Measurements from ENCODE around the gene LRRC51.

Gene LRRC51, protein sequence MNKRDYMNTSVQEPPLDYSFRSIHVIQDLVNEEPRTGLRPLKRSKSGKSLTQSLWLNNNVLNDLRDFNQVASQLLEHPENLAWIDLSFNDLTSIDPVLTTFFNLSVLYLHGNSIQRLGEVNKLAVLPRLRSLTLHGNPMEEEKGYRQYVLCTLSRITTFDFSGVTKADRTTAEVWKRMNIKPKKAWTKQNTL

DNA sequence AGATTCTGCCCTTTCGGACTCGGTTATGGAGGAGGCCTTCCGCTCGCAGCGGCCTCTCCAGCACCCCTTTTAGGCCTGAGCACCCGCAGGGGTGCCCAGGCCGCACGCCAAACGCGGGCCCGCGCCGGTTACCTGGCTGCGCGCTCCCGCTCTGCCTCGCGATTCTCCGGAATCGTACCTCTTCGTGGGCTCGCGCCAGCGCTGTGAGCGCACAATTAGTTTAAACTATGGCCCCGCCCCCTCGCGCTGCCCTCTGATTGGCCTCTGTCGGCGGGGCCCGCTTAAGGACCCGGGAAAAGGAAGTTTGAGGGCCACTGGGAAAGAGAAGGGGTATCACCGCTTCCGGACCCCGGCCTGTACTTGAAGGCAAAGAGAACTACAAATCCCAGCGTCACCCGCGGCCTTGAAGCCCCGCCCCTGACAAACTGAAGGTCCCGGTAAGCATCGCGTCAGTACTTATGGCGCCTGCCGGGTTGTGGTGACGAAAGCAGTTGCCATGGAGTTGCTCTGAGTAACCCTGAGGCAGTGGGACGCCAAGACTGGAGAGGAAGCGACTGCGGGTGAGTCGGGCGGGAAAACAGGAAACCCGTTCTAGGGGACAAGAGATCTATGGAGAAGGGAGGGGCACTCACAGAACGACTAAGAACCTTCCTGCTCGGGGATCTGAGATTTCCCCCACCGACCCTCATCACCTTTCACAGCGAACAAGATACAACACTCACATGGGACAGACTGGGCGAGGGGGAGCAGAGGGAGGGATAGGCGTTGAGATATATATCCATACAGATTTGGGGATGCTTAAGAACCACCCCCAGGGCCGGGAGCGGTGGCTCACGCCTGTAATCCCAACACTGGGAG is at the start of gene LRRC51, which contains the start of gene NUMA1:
Gene LRRC51 (plus strand): TSS at position 525 of the 858 bp plus-strand sequence. CDS start 8,234 bp downstream, outside the sequence.
Gene NUMA1 (minus strand): TSS at position 217 of the 858 bp plus-strand sequence. CDS start 44,599 bp downstream, outside the sequence.
- Mint-ChIP-seq H3K27me3 (no peaks in the 10 kb centered on the region), H3K4me1 (peaks cover 28% of the 10 kb centered on the region), H3K27ac (ENCODE audit: low read depth) (peak within 1 kb of the TSS; percentile 97), H3K4me3 (peak within 1 kb of the TSS; percentile 96), H3K36me3 (ENCODE audit: insufficient read depth) (peaks cover 13% of the 10 kb centered on the region), H3K9me3 (no peaks in the 10 kb centered on the region)
- ATAC-seq (replicated peaks; ENCODE audit: extremely low read depth, poor library complexity, severe bottlenecking) (peak; percentile 87), DNase-seq (ENCODE audit: low spot score in 2 of 2) (peak; percentile 97 to 99)

DNA sequence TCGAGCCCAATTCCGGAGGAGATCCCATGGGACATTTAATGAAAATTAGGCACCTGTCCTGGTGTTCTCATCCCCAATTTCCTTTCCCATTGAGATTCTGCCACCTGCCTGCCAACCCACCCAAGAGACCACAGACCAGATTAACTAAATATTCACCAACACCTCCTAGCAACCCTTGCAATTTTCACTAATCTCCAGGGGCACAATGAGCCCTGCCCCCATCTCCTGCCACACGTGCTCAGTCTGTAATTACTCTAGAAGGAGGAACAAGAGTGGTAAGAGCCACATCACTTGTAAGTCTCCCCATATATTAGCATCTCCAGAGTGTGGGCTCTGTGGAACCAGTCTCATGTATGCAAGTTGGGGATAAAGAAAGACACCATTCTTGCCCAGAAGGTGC is 44.0 kb upstream of the LRRC51 start:
- Mint-ChIP-seq H3K4me1 (peaks cover 17% of the 10 kb centered on the region), H3K36me3 (ENCODE audit: insufficient read depth) (peaks cover 32% of the 10 kb centered on the region), H3K27me3 (no peaks in the 10 kb centered on the region), H3K9me3 (no peaks in the 10 kb centered on the region), H3K4me3 (no peak overlapping the region), H3K27ac (ENCODE audit: low read depth) (no peak overlapping the region)
- no peak for DNase-seq (ENCODE audit: low spot score in 2 of 2)
- no peak for ATAC-seq (replicated peaks; ENCODE audit: extremely low read depth, poor library complexity, severe bottlenecking)

GRCh38 chr11:72037554-72038311 is 42.9 kb upstream of the LRRC51 start:
- Mint-ChIP-seq H3K4me3 (no peak overlapping the region), H3K27ac (ENCODE audit: low read depth) (no peak overlapping the region), H3K36me3 (ENCODE audit: insufficient read depth) (peaks cover 34% of the 10 kb centered on the region), H3K9me3 (no peaks in the 10 kb centered on the region), H3K4me1 (peaks cover 17% of the 10 kb centered on the region), H3K27me3 (no peaks in the 10 kb centered on the region)
- DNase-seq (ENCODE audit: low spot score in 2 of 2) (no peak), ATAC-seq (replicated peaks; ENCODE audit: extremely low read depth, poor library complexity, severe bottlenecking) (no peak)

DNA sequence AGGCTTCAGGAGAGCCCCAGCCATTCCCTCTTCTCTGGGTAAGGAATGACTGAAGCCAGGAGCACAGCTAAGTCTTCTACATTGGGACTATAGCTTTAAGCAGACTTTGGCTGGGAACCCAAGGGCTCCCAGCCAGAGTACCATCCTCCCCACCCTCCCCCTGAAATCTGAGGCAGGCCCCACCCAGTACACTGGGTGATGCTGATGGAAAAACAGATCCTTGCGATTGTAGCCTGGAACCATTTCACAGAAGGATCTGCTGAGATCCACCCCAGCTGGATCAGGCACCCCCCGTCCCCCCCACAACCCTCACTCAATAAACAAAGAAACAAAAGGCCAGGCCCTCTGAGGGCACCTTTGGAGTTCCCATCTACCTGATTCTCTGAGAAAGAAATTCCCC is 42.2 kb upstream of the LRRC51 start:
- Mint-ChIP-seq H3K4me1 (peaks cover 17% of the 10 kb centered on the region), H3K9me3 (no peaks in the 10 kb centered on the region), H3K27me3 (no peaks in the 10 kb centered on the region), H3K36me3 (ENCODE audit: insufficient read depth) (peaks cover 27% of the 10 kb centered on the region), H3K4me3 (no peak overlapping the region), H3K27ac (ENCODE audit: low read depth) (no peak overlapping the region)
- DNase-seq (ENCODE audit: low spot score in 2 of 2) (no peak), ATAC-seq (replicated peaks; ENCODE audit: extremely low read depth, poor library complexity, severe bottlenecking) (no peak)

DNA sequence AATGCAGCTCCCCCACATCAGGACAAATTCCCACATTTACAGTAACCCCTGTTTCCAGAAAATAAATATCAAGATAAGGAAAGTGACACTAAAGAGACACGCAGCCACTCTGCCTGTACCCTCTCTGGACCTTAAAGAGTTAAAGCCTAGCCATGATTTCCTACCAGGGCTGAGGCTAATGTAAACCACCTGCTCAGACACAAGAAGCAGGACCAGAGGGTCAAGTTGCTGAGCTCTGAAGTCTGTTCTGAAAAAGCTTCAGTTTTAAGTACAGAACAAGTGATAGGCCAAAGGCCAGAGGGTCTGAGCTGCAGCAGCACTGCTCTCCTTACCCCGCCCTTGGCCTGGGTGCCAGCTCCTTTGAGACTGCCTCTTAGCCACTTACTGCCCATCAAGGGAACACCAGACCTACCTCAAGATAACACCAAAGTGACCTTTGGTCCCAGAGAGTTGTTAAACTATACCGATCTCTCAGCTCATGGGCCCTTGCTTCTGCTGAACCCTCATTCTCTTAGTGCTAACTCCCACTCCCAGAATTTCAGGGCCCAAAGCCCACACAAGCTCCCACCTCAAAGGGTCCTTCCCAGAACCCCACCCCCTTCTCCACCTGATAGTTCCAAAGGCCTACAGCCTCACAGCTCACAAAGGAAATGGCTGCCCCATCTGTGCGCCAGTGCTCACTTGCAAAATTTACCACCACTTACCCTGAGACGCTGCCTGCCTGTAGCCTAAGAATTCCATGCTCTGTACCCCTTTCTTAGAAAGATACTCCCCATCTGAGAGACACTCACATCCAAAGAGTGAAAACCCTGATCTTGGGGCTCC is 41.4 kb upstream of the LRRC51 start:
- no peaks in the 10 kb centered on the region for H3K27me3 Mint-ChIP-seq
- no peak for ATAC-seq (replicated peaks; ENCODE audit: extremely low read depth, poor library complexity, severe bottlenecking)
- H3K4me3 Mint-ChIP-seq: no peak overlapping the region
- no peak overlapping the region for H3K27ac Mint-ChIP-seq (ENCODE audit: low read depth)
- H3K9me3 Mint-ChIP-seq: no peaks in the 10 kb centered on the region
- peaks cover 22% of the 10 kb centered on the region for H3K36me3 Mint-ChIP-seq (ENCODE audit: insufficient read depth)
- peaks cover 17% of the 10 kb centered on the region for H3K4me1 Mint-ChIP-seq
- DNase-seq (ENCODE audit: low spot score in 2 of 2): no peak

DNA sequence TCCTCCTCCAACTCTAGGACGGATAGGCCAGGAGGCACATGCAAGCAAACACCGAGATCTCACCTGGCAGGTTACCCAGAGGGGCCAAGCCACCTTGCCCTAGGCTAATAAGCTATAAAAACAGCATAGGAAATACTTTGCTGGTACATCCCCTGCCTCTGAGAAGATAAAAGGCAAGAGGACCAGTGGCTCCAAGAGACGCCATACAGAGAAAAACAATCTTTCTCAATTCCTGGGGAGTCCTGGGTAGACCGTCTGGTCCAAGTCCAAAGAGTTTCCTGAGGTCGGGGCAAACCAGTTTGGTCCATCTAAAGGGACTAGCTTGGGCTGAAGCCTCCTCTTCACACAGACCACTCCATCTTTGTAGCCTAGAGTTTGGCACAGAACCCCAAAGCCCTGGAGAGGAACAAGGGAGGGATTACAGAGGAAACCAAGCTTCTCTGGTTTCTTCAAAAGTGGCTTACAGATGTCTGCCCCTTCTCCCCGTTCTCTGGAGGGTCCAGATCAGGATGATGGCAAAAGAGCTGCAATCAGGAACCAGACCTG is 40.7 kb upstream of the LRRC51 start:
- ATAC-seq (replicated peaks; ENCODE audit: extremely low read depth, poor library complexity, severe bottlenecking): no peak
- DNase-seq (ENCODE audit: low spot score in 2 of 2): no peak
- no peak overlapping the region for H3K4me3 Mint-ChIP-seq
- no peak overlapping the region for H3K27ac Mint-ChIP-seq (ENCODE audit: low read depth)
- peaks cover 17% of the 10 kb centered on the region for H3K36me3 Mint-ChIP-seq (ENCODE audit: insufficient read depth)
- no peaks in the 10 kb centered on the region for H3K27me3 Mint-ChIP-seq
- H3K4me1 Mint-ChIP-seq: peaks cover 17% of the 10 kb centered on the region
- H3K9me3 Mint-ChIP-seq: no peaks in the 10 kb centered on the region

DNA sequence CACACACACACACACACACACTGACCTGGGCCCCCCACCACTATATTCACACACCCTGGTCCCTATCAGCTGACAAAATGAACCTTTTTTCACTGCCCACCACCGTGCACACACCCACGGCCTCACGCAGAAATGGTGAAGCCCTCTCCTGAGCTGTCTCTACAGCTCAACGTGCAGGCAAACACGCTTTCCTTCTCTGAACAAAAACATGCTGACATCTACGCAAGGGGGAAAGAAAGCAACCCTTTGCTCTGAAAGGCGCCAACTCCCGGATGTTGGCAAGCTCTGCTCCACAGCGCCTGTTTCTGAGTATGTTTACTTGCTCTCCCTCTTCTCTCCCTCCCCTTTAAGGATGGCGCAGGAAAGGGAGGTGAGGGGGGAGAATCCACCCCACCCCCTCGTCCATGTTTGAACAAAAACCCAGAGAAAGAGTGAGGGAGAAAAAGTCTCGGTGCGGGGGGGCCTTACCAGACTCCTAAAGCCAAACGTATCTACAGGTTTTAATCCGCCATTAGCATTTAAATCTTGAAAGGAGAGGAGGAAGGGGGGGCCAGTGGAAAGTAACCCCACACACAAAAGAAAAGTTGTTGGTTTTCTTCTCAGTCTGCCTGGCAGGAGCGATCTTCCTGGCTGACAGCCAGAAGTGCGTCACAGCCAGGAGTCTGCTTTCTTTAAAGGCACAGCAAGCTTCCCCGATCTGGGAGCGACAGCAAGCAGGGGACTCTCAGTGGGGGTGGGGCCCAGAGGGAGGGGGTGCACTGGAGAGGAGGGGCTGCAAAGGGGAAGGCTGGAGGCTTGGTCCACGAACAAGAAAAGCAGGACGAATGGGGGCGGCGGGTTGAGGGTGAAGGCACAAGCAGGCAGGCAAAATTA is 39.9 kb upstream of the LRRC51 start:
- DNase-seq (ENCODE audit: low spot score in 2 of 2) (peak; percentile 65 to 71), ATAC-seq (replicated peaks; ENCODE audit: extremely low read depth, poor library complexity, severe bottlenecking) (peak; percentile 82)
- H3K27me3 Mint-ChIP-seq: no peaks in the 10 kb centered on the region
- H3K4me1 Mint-ChIP-seq: peaks cover 14% of the 10 kb centered on the region
- H3K36me3 Mint-ChIP-seq (ENCODE audit: insufficient read depth): peaks cover 9% of the 10 kb centered on the region
- no peak overlapping the region for H3K27ac Mint-ChIP-seq (ENCODE audit: low read depth)
- no peak overlapping the region for H3K4me3 Mint-ChIP-seq
- H3K9me3 Mint-ChIP-seq: no peaks in the 10 kb centered on the region

- Mint-ChIP-seq H3K27me3 (no peaks in the 10 kb centered on the region), H3K27ac (ENCODE audit: low read depth) (no peak overlapping the region), H3K4me3 (no peak overlapping the region), H3K4me1 (peaks cover 6% of the 10 kb centered on the region), H3K9me3 (no peaks in the 10 kb centered on the region), H3K36me3 (ENCODE audit: insufficient read depth) (peaks cover 5% of the 10 kb centered on the region)
- ATAC-seq (replicated peaks; ENCODE audit: extremely low read depth, poor library complexity, severe bottlenecking) (peak; percentile 22), DNase-seq (ENCODE audit: low spot score in 2 of 2) (peak; percentile 17 to 27)
Measured at GRCh38 chr11:72041364-72042063, 39.1 kb upstream of the LRRC51 start.

GRCh38 chr11:72042064-72042745 is 38.4 kb upstream of the LRRC51 start:
- Mint-ChIP-seq H3K4me3 (no peak overlapping the region), H3K4me1 (no peaks in the 10 kb centered on the region), H3K9me3 (no peaks in the 10 kb centered on the region), H3K27me3 (no peaks in the 10 kb centered on the region), H3K36me3 (ENCODE audit: insufficient read depth) (peaks cover 5% of the 10 kb centered on the region), H3K27ac (ENCODE audit: low read depth) (no peak overlapping the region)
- ATAC-seq (replicated peaks; ENCODE audit: extremely low read depth, poor library complexity, severe bottlenecking): no peak
- no peak for DNase-seq (ENCODE audit: low spot score in 2 of 2)

DNA sequence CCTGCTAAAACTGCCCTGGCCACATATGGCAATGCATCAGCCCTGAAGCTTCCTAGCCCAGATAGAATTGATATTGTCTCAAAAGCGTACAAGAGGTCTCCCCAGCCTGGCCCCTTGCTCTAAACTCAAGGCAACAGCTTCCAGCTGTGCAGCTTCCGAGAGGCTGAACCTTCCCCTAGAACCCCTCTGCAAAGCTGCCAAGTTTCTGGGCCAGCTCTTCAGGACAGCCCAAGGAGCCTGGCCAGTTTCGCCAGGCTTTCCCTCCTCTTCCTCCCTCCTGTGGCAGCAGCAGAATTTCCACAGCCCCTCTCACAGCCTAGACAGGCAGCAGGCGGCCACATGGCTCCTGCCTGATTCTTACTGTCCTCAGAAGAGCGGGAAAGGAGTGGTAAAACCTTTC is 34.8 kb upstream of the LRRC51 start:
- Mint-ChIP-seq H3K36me3 (ENCODE audit: insufficient read depth) (peaks cover 10% of the 10 kb centered on the region), H3K4me1 (no peaks in the 10 kb centered on the region), H3K9me3 (no peaks in the 10 kb centered on the region), H3K27me3 (no peaks in the 10 kb centered on the region), H3K4me3 (no peak overlapping the region), H3K27ac (ENCODE audit: low read depth) (no peak overlapping the region)
- ATAC-seq (replicated peaks; ENCODE audit: extremely low read depth, poor library complexity, severe bottlenecking) (no peak), DNase-seq (ENCODE audit: low spot score in 2 of 2) (no peak)
